ENCODE data around the gene MNX1.

- no peak for TF ChIP-seq ZNF766 (CRISPR knock-in tag; conservative IDR thresholded peaks at IDR 0.05)
- TF ChIP-seq ADNP (tag; IDR thresholded peaks at IDR 0.05): no peak
- no peak for TF ChIP-seq ETS2 (tag; IDR thresholded peaks at IDR 0.05; ENCODE audit: borderline replicate concordance, poor library complexity, severe bottlenecking)
- TF ChIP-seq MXI1 (IDR thresholded peaks at IDR 0.05; ENCODE audit: low read depth, low read length): no peak
- TF ChIP-seq KDM4B (IDR thresholded peaks at IDR 0.05; ENCODE audit: borderline replicate concordance in 2 of 2, low read depth in 1 of 2): no peak
- no peak for TF ChIP-seq PHF8 (IDR thresholded peaks at IDR 0.05; ENCODE audit: borderline replicate concordance, low read length)
- TF ChIP-seq YY1 (IDR thresholded peaks at IDR 0.05; ENCODE audit: borderline replicate concordance in 1 of 3, control insufficient read depth in 1 of 3, extremely low read depth in 1 of 3, insufficient read depth in 3 of 3, insufficient read length in 1 of 3, insufficient replicate concordance in 2 of 3, low read depth in 1 of 3, low read length in 2 of 3): no peak
- no peak for TF ChIP-seq NCOA4 (IDR thresholded peaks at IDR 0.05; ENCODE audit: partially characterized antibody)
- TF ChIP-seq SMARCA5 (IDR thresholded peaks at IDR 0.05): no peak
- no peak for TF ChIP-seq SP1 (CRISPR knock-in tag; IDR thresholded peaks at IDR 0.05)
- no peak for TF ChIP-seq ZNF263 (CRISPR knock-in tag; IDR thresholded peaks at IDR 0.05; ENCODE audit: borderline replicate concordance)
- TF ChIP-seq RAD21 (CRISPR knock-in tag; conservative IDR thresholded peaks at IDR 0.05 in 1 of 2, IDR thresholded peaks at IDR 0.05 in 1 of 2): no peak
Observed at GRCh38 chr7:157037028-157037427, 26.6 kb upstream of the MNX1 start.
